Suprapubic skin (tissue), 4 donors: Measurements from ENCODE around the gene SYNPO2L. TPM values are rescaled to one million over a fixed set of nuclear protein-coding genes. Genes with fewer than 3 reads are reported as not detected.
"Not testable (repeated sequence)": the region's sequence is repeated elsewhere in the genome, so short reads cannot be mapped to it uniquely, and the experiment has no call there.

Experiments used
- DNase-seq, 2 donors: peaks; one replicate each; pipeline ENCODE4 v3.0.0-alpha.2; 2019; ENCODE audit warnings: low spot score in 2 of 2
- H3K27ac ChIP-seq: fragments of 200-600 bp; sonication (generic); one replicate; pipeline ENCODE4 v1.5.1; 2019
- H3K27me3 ChIP-seq: fragments of 200-600 bp; sonication (generic); one replicate; pipeline ENCODE4 v1.5.1; 2019
- H3K36me3 ChIP-seq: fragments of 200-600 bp; sonication (generic); one replicate; pipeline ENCODE4 v1.5.1; 2019
- H3K4me1 ChIP-seq: fragments of 200-600 bp; sonication (generic); one replicate; pipeline ENCODE4 v1.5.1; 2019
- H3K4me3 ChIP-seq: fragments of 200-600 bp; sonication (generic); one replicate; pipeline ENCODE4 v1.5.1; 2019; ENCODE audit warnings: mild to moderate bottlenecking
- H3K9me3 ChIP-seq: fragments of 200-600 bp; sonication (generic); one replicate; pipeline ENCODE4 v1.5.1; 2019
- EP300 ChIP-seq: sonication (generic); formaldehyde crosslinking; IDR thresholded peaks from one replicate; pipeline ENCODE4 v1.6.1; 2017; ENCODE audit warnings: antibody characterized with exemption
- POLR2A ChIP-seq, 2 donors: fragments of 450-650 bp; IDR thresholded peaks; one replicate each; pipeline ENCODE4 v1.6.1; 2017; ENCODE audit warnings: antibody characterized with exemption in 2 of 2, mild to moderate bottlenecking in 2 of 2, moderate library complexity in 2 of 2
- POLR2AphosphoS5 ChIP-seq, 3 donors: sonication (generic); formaldehyde crosslinking; IDR thresholded peaks; one replicate each; pipeline ENCODE4 v1.6.1; 2017; ENCODE audit warnings: antibody characterized with exemption in 3 of 3
- WGBS: methylation state at CpG from one replicate; pipeline ENCODE4 v1.1.5; 2018; 5-methylcytosine and 5-hydroxymethylcytosine counted together
- total RNA-seq, 4 donors: library from RNA; depleted of rRNA; stranded (reverse); fragments of >200 nt; gene quantifications; one replicate each; pipeline ENCODE4 v1.1.0, GENCODE V29; 2016
- TF ChIP-seq, protein P1 (sequence below), 2 donors: fragments of 200-600 bp in 1 of 2; fragments of 450-650 bp in 1 of 2; sonication (generic) in 1 of 2; IDR thresholded peaks; one replicate each; pipeline ENCODE4 v1.5.1; 2016 to 2019; ENCODE audit warnings: antibody characterized with exemption in 2 of 2, mild to moderate bottlenecking in 1 of 2, moderate library complexity in 1 of 2

SYNPO2L gene
- total RNA-seq, 4 donors from 2014 or later, result not detected

DNA sequence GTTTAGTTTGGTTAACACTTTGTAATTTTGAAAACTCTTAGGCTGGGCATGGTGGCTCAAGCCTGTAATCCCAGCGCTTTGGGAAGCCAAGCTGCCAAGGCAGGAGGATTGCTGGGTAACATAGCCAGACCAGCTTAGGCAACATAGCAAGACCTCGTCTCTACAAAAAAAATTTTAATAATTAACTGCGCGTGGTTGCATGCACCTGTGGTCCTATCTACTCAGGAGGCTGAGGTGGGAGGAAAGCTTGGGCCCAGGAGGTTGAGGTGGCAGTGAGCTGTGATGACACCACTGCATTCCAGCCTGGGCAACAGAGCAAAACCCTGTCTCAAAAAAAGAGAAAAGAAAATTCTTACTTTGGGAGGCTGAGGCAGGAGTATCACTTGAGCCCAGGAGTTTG lies 32.8 kb downstream of the SYNPO2L start:
- Histone ChIP-seq H3K27ac (no peak overlapping the region), H3K9me3 (no peaks in the 10 kb centered on the region), H3K36me3 (no peaks in the 10 kb centered on the region), H3K4me1 (peaks cover 17% of the 10 kb centered on the region), H3K27me3 (no peaks in the 10 kb centered on the region), H3K4me3 (no peak overlapping the region)
- no peak for DNase-seq
- 89% methylated on average over 4 of the region's 4 CpGs for WGBS
- no peak for TF ChIP-seq POLR2AphosphoS5 (IDR thresholded peaks at IDR 0.05)
- TF ChIP-seq, protein P1, sequence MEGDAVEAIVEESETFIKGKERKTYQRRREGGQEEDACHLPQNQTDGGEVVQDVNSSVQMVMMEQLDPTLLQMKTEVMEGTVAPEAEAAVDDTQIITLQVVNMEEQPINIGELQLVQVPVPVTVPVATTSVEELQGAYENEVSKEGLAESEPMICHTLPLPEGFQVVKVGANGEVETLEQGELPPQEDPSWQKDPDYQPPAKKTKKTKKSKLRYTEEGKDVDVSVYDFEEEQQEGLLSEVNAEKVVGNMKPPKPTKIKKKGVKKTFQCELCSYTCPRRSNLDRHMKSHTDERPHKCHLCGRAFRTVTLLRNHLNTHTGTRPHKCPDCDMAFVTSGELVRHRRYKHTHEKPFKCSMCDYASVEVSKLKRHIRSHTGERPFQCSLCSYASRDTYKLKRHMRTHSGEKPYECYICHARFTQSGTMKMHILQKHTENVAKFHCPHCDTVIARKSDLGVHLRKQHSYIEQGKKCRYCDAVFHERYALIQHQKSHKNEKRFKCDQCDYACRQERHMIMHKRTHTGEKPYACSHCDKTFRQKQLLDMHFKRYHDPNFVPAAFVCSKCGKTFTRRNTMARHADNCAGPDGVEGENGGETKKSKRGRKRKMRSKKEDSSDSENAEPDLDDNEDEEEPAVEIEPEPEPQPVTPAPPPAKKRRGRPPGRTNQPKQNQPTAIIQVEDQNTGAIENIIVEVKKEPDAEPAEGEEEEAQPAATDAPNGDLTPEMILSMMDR (IDR thresholded peaks at IDR 0.05), result no peak
- TF ChIP-seq EP300, result no peak
- TF ChIP-seq POLR2A (IDR thresholded peaks at IDR 0.05), result no peak

DNA sequence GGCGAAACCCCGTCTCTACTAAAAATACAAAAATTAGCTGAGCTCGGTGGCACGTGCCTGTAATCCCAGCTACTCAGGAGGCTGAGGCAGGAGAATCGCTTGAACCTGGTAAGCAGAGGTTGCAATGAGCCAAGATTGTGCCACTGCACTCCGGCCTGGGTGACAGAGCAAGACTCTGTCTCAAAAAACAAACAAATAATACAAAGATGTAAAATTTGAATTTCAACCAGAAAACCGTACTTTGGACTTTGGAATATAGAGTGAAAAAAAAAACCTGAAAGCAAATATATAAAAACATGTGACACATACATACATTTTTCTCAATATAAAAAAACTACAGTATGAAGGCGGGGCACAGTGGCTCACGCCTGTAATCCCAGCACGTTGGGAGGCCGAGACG lies 34.9 kb downstream of the SYNPO2L start:
- WGBS, result 92% methylated on average over 12 of the region's 12 CpGs
- not testable (repeated sequence) for H3K9me3 ChIP-seq, H3K4me3 ChIP-seq, H3K4me1 ChIP-seq, DNase-seq, H3K27me3 ChIP-seq, H3K27ac ChIP-seq, H3K36me3 ChIP-seq

DNA sequence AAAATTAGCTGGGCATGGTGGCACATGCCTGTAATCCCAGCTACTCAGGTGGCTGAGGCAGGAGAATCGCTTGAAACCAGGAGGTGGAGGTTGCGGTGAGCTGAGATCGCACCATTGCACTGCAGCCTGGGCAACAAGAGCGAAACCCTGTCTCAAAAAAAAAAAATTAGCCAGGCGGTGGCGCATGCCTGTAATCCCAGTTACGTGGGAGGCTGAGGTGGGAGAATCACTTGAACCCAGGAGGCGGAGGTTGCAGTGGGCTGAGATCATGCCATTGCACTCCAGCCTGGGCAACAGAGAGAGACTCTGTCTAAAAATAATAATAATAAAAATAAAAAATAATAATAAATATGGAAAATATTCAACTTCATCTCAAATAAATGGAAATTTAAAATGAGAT lies 38.7 kb downstream of the SYNPO2L start:
- not testable (repeated sequence) for H3K9me3 ChIP-seq, H3K27me3 ChIP-seq, H3K4me1 ChIP-seq, H3K4me3 ChIP-seq, DNase-seq, H3K36me3 ChIP-seq, H3K27ac ChIP-seq
- WGBS, result 97% methylated on average over 8 of the region's 8 CpGs

DNA sequence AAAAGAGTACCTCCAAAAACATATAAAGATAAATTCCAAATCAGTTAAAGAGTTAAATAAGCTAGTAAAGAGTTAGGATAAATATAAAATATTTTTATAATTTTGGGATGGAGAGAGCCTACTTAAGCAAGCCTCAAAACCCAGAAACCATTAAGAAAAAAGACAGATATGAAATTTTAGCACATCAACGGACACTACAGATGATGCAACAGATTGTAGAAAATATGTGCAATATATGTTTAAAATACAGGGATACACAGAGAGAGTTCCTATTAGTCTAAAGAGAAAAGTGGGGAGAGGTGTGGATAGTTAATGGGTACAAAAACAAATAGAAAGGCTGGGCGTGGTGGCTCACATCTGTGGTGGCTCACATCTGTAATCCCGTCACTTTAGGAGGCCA lies 41.1 kb downstream of the SYNPO2L start:
- no peak for DNase-seq
- Histone ChIP-seq H3K4me3 (no peak overlapping the region), H3K9me3 (no peaks in the 10 kb centered on the region), H3K4me1 (no peaks in the 10 kb centered on the region), H3K27me3 (no peaks in the 10 kb centered on the region), H3K36me3 (no peaks in the 10 kb centered on the region), H3K27ac (no peak overlapping the region)
- TF ChIP-seq EP300 (no peak), POLR2AphosphoS5 (IDR thresholded peaks at IDR 0.05) (no peak), POLR2A (IDR thresholded peaks at IDR 0.05) (no peak)
- TF ChIP-seq, protein P1 (IDR thresholded peaks at IDR 0.05), result no peak
- WGBS, result 88% methylated on average over 3 of the region's 3 CpGs

DNA sequence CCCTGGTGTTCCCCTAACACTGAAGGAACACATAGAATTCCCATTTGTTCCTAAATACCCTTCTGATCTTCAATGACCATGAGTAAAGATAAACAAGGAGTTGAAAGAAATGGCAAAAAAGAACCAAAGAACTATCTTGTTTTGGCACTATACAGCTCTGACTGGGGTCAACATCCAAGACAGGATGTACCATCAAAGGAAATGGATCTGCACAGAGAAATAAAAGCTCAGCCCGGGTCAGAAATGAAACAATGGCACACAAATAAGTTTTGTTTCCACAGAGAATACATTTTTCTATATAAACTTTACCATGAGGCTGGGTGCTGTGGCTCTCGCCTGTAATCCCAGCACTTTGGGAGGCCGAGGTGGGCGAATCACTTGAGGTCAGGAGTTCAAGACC lies 46.7 kb downstream of the SYNPO2L start:
- H3K4me1 ChIP-seq, result no peaks in the 10 kb centered on the region
- H3K9me3 ChIP-seq, result no peaks in the 10 kb centered on the region
- no peak overlapping the region for H3K4me3 ChIP-seq
- H3K27ac ChIP-seq, result no peak overlapping the region
- H3K36me3 ChIP-seq, result no peaks in the 10 kb centered on the region
- 89% methylated on average over 4 of the region's 4 CpGs for WGBS
- TF ChIP-seq, protein P1 (IDR thresholded peaks at IDR 0.05), result no peak
- TF ChIP-seq POLR2A (IDR thresholded peaks at IDR 0.05) (no peak), EP300 (no peak), POLR2AphosphoS5 (IDR thresholded peaks at IDR 0.05) (no peak)
- DNase-seq, result no peak
- H3K27me3 ChIP-seq, result no peaks in the 10 kb centered on the region

DNA sequence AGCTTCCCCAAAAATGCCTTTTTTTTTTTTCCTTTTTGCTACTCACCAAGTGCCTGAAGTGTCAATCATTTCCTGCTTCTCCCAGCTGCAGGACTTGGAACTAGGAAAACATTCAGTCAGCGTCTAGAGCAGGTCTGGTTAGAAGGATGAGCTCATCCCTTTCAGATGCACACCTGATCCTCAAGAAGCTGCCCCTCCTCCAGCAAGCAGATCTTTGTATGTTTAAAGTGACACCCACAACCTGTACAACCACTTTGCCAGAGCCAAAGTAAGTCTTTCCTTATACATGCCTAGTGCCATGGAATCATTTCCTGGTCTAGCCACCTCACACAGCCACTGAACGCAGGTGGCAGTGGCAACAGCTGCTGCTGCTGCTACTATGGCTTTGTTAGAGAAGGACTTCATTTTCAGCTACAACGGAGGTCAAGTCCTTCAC lies 54.3 kb downstream of the SYNPO2L start:
- DNase-seq, result no peak
- WGBS, result 26% methylated on average over 3 of the region's 3 CpGs
- no peaks in the 10 kb centered on the region for H3K9me3 ChIP-seq
- peak in 1 of 3 donors; percentile 70 for TF ChIP-seq POLR2AphosphoS5 (IDR thresholded peaks at IDR 0.05)
- TF ChIP-seq, protein P1 (IDR thresholded peaks at IDR 0.05), result no peak
- no peaks in the 10 kb centered on the region for H3K36me3 ChIP-seq
- H3K4me3 ChIP-seq, result no peak overlapping the region
- H3K27ac ChIP-seq, result peak overlapping the region; percentile 82
- H3K4me1 ChIP-seq, result peaks cover 14% of the 10 kb centered on the region
- H3K27me3 ChIP-seq, result no peaks in the 10 kb centered on the region
